WTC11 (cell line): Measurements from ENCODE around the gene SORCS2. TPM values are rescaled to one million over a fixed set of nuclear protein-coding genes. Genes with fewer than 3 reads are reported as not detected.

Experiments
- ATAC-seq: fragments of 200-7000 bp; cut with Tn5 transposase; 2 replicates; pipeline ENCODE4 v1.10.0; 2021; ENCODE audit warnings: mild to moderate bottlenecking, moderate library complexity
- CTCF ChIA-PET: fragments of 300-600 bp; sonication (Branson Sonifier 250); formaldehyde crosslinking; loops from one replicate; lab custom pipeline; 2021; ENCODE audit warnings: antibody characterized with exemption; lab: Charles Lee
- POLR2A ChIA-PET: fragments of 350-600 bp; sonication (Branson Sonifier 250); formaldehyde crosslinking; loops from one replicate; lab custom pipeline; 2021; ENCODE audit warnings: antibody characterized with exemption; lab: Charles Lee
- DNase-seq: peaks from one replicate; pipeline ENCODE4 v3.0.0; 2021; ENCODE audit warnings: low spot score
- H3K27ac Mint-ChIP-seq: 2 replicates; pipeline ENCODE4 v1.8.0; 2021; ENCODE audit warnings: mixed read lengths
- H3K27me3 Mint-ChIP-seq: 2 replicates; pipeline ENCODE4 v1.8.0; 2021; ENCODE audit warnings: low read depth, mild to moderate bottlenecking, moderate library complexity, mixed read lengths
- H3K36me3 Mint-ChIP-seq: 2 replicates; pipeline ENCODE4 v1.8.0; 2021; ENCODE audit warnings: mixed read lengths
- H3K4me1 Mint-ChIP-seq: 2 replicates; pipeline ENCODE4 v1.8.0; 2022; ENCODE audit warnings: mixed read lengths
- H3K4me3 Mint-ChIP-seq: 2 replicates; pipeline ENCODE4 v1.8.0; 2021; ENCODE audit warnings: mild to moderate bottlenecking, moderate library complexity, mixed read lengths
- H3K9me3 Mint-ChIP-seq: 2 replicates; pipeline ENCODE4 v1.8.0; 2021; ENCODE audit warnings: mixed read lengths
- ATF1 ChIP-seq: sonication (generic); formaldehyde crosslinking; IDR thresholded peaks from 2 replicates; pipeline ENCODE4 v1.8.1; 2023; ENCODE audit warnings: mild to moderate bottlenecking, moderate library complexity, missing genetic modification reagents
- ATF2 ChIP-seq: sonication (generic); formaldehyde crosslinking; IDR thresholded peaks from 2 replicates; pipeline ENCODE4 v1.8.1; 2022; ENCODE audit warnings: low read depth, missing genetic modification reagents, borderline replicate concordance
- CTCF ChIP-seq: fragments of 200-600 bp; IDR thresholded peaks from 2 replicates; pipeline ENCODE4 v1.8.0; 2022; ENCODE audit warnings: antibody characterized with exemption
- EMX1 ChIP-seq: fragments of 250-450 bp; sonication (Bioruptor Pico); IDR thresholded peaks from 2 replicates; pipeline ENCODE4 v1.8.0; 2021; ENCODE audit warnings: mild to moderate bottlenecking
- ESRRA ChIP-seq: sonication (generic); formaldehyde crosslinking; IDR thresholded peaks from 2 replicates; pipeline ENCODE4 v1.8.1; 2022; ENCODE audit warnings: mild to moderate bottlenecking, missing genetic modification reagents, borderline replicate concordance
- FOXP4 ChIP-seq: sonication (generic); formaldehyde crosslinking; IDR thresholded peaks from 2 replicates; pipeline ENCODE4 v1.8.0; 2022; ENCODE audit warnings: mild to moderate bottlenecking, missing genetic modification reagents
- HMGXB4 ChIP-seq: sonication (generic); formaldehyde crosslinking; IDR thresholded peaks from 2 replicates; pipeline ENCODE4 v1.8.1; 2023; ENCODE audit warnings: mild to moderate bottlenecking, moderate library complexity, missing genetic modification reagents
- IRF1 ChIP-seq: sonication (generic); formaldehyde crosslinking; IDR thresholded peaks from 2 replicates; pipeline ENCODE4 v1.8.0; 2023; ENCODE audit warnings: missing genetic modification reagents
- JAZF1 ChIP-seq: fragments of 250-450 bp; sonication (Bioruptor Pico); IDR thresholded peaks from 2 replicates; pipeline ENCODE4 v1.9.0; 2021; ENCODE audit warnings: moderate library complexity, mild to moderate bottlenecking, inconsistent platforms
- MXD4 ChIP-seq: fragments of 250-450 bp; sonication (Bioruptor Pico); IDR thresholded peaks from 2 replicates; pipeline ENCODE4 v1.8.0; 2021; ENCODE audit warnings: mild to moderate bottlenecking, moderate library complexity, borderline replicate concordance
- NR1H2 ChIP-seq: sonication (generic); formaldehyde crosslinking; IDR thresholded peaks from 2 replicates; pipeline ENCODE4 v1.9.0; 2021; ENCODE audit warnings: mild to moderate bottlenecking, moderate library complexity, missing genetic modification reagents
- OVOL2 ChIP-seq: fragments of 250-450 bp; sonication (Bioruptor Pico); IDR thresholded peaks from 2 replicates; pipeline ENCODE4 v1.9.0; 2021; ENCODE audit warnings: mild to moderate bottlenecking, borderline replicate concordance
- PRRX2 ChIP-seq: fragments of 250-450 bp; sonication (Bioruptor Pico); IDR thresholded peaks from 2 replicates; pipeline ENCODE4 v1.8.0; 2021; ENCODE audit warnings: mild to moderate bottlenecking
- SOX15 ChIP-seq: fragments of 250-450 bp; sonication (Bioruptor Pico); IDR thresholded peaks from 2 replicates; pipeline ENCODE4 v1.9.0; 2021; ENCODE audit warnings: mild to moderate bottlenecking
- ZBTB43 ChIP-seq: sonication (generic); formaldehyde crosslinking; IDR thresholded peaks from 2 replicates; pipeline ENCODE4 v1.8.1; 2023; ENCODE audit warnings: mild to moderate bottlenecking, missing genetic modification reagents
- ZNF232 ChIP-seq: sonication (generic); formaldehyde crosslinking; IDR thresholded peaks from 2 replicates; pipeline ENCODE4 v1.8.0; 2022; ENCODE audit warnings: mild to moderate bottlenecking, missing genetic modification reagents
- ZNF263 ChIP-seq: sonication (generic); formaldehyde crosslinking; IDR thresholded peaks from 2 replicates; pipeline ENCODE4 v1.8.1; 2022; ENCODE audit warnings: low read depth, mild to moderate bottlenecking, moderate library complexity, missing genetic modification reagents
- ZNF416 ChIP-seq: fragments of 250-450 bp; sonication (Bioruptor Pico); IDR thresholded peaks from 2 replicates; pipeline ENCODE4 v1.9.0; 2021; ENCODE audit warnings: mild to moderate bottlenecking, inconsistent platforms
- ZNF532 ChIP-seq: fragments of 250-450 bp; sonication (Bioruptor Pico); IDR thresholded peaks from 2 replicates; pipeline ENCODE4 v1.9.0; 2021; ENCODE audit warnings: mild to moderate bottlenecking, borderline replicate concordance
- ZSCAN18 ChIP-seq: fragments of 250-450 bp; sonication (Bioruptor Pico); IDR thresholded peaks from 2 replicates; pipeline ENCODE4 v2.1.2; 2022; ENCODE audit warnings: mild to moderate bottlenecking, moderate library complexity
- total RNA-seq: library from RNA; stranded (reverse); gene quantifications from 3 replicates; pipeline ENCODE4 v1.2.3, GENCODE V29; 2021

Gene SORCS2
- total RNA-seq, 1 experiment from 2014 or later = 6.6 TPM

GRCh38 chr4:7741946-7742806 lies 549.8 kb downstream of the SORCS2 start (continued):
- TF ChIP-seq ZNF263 (CRISPR knock-in tag) (no peak), ATF2 (CRISPR knock-in tag) (no peak), ZNF532 (no peak)

GRCh38 chr4:7742807-7743280 lies 550.5 kb downstream of the SORCS2 start:
- no peaks in the 10 kb centered on the region for H3K4me1 Mint-ChIP-seq
- ATAC-seq (no peak), DNase-seq (no peak)
- no peak overlapping the region for H3K27ac Mint-ChIP-seq
- ChIA-PET CTCF (no interaction called here), POLR2A (no interaction called here)
- no peak overlapping the region for H3K4me3 Mint-ChIP-seq
- H3K27me3 Mint-ChIP-seq = no peaks in the 10 kb centered on the region; the same call in 1 of the 2 replicates
- no peaks in the 10 kb centered on the region for H3K36me3 Mint-ChIP-seq
- H3K9me3 Mint-ChIP-seq = no peaks in the 10 kb centered on the region
- no peak for TF ChIP-seq PRRX2
- TF ChIP-seq MXD4 (CRISPR knock-in tag) = no peak
- TF ChIP-seq IRF1 = no peak
- no peak for TF ChIP-seq FOXP4 (CRISPR knock-in tag)
- TF ChIP-seq SOX15 (CRISPR knock-in tag) = no peak
- no peak for TF ChIP-seq OVOL2 (CRISPR knock-in tag)
- no peak for TF ChIP-seq EMX1 (CRISPR knock-in tag)
- no peak for TF ChIP-seq ZSCAN18 (CRISPR knock-in tag)
- TF ChIP-seq ZNF416 (CRISPR knock-in tag) = no peak
- TF ChIP-seq ZNF232 (CRISPR knock-in tag) = no peak
- no peak for TF ChIP-seq ZBTB43 (CRISPR knock-in tag)
- no peak for TF ChIP-seq ESRRA (CRISPR knock-in tag)
- TF ChIP-seq ATF1 (CRISPR knock-in tag) = no peak
- no peak for TF ChIP-seq JAZF1 (CRISPR knock-in tag)
- TF ChIP-seq CTCF = no peak
- TF ChIP-seq NR1H2 = no peak
- no peak for TF ChIP-seq HMGXB4 (CRISPR knock-in tag)
